Large intestine (tissue), 3 donors: ENCODE data around the gene SLC8B1. TPM values are rescaled to one million over a fixed set of nuclear protein-coding genes. Genes with fewer than 3 reads are reported as not detected.

Experiments used
- DNase-seq, 2 donors: peaks; one replicate each; pipeline versions ENCODE4 v3.0.0 to v3.0.0-alpha.2; 2013
- H3K27ac ChIP-seq: one replicate; pipeline ENCODE4 v1.5.1; 2013; ENCODE audit warnings: low read length
- H3K27me3 ChIP-seq: 2 replicates; pipeline ENCODE4 v1.6.1; 2013; ENCODE audit warnings: low read length; ENCODE audit not compliant: control insufficient read depth, insufficient read depth
- H3K36me3 ChIP-seq: 2 replicates; pipeline ENCODE4 v1.6.1; 2013; ENCODE audit warnings: low read length; ENCODE audit not compliant: control insufficient read depth, insufficient read depth
- H3K4me1 ChIP-seq: one replicate; pipeline ENCODE4 v1.6.1; 2013; ENCODE audit warnings: low read length; ENCODE audit not compliant: control insufficient read depth, insufficient read depth
- H3K4me3 ChIP-seq: one replicate; pipeline ENCODE4 v1.5.1; 2013; ENCODE audit warnings: low read length
- H3K9me3 ChIP-seq: one replicate; pipeline ENCODE4 v1.6.1; 2013; ENCODE audit warnings: mild to moderate bottlenecking, low read depth, low read length, moderate library complexity; ENCODE audit not compliant: control insufficient read depth
- WGBS: methylation state at CpG from one replicate; pipeline ENCODE4 v1.1.5; 2013; ENCODE audit warnings: low lambda C conversion rate; ENCODE audit not compliant: insufficient coverage; 5-methylcytosine and 5-hydroxymethylcytosine counted together
- polyA plus RNA-seq: library from polyadenylated mRNA; unstranded; fragments of 120-200 nt; gene quantifications from one replicate; pipeline ENCODE4 v1.2.1, GENCODE V29; 2013

The SLC8B1 gene
- polyA plus RNA-seq, 1 donor, result 18.1 TPM

DNA sequence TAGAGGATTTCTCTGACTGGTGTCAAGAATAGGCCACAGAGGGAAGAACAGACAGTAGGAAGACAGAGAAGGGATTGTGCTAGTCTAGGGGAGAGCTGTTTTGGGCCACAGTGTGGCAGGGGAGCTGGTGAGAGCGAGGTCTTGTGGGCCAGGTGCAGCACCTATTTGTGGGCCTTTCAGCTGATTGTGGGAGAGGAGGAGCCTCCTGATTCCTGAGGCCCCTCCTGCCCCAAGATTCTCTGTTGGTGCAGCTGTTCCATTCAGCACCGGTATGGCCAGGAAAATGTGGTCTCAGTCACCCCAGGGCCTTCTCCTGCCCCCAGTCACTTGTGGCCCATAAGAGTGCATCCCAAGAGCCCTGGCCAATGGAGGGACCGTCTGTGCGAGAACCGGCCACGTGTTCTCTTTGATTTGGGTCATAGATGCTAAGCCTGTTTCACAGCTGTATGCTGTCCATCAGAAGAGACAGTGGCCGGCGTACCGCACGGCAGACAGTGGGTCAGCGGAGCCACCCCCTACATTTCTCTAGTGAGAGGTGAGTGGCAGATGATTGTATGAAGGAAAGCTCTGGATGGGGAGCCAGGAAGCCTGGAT, 86.0 kb downstream of the SLC8B1 start:
- Histone ChIP-seq H3K4me1 (peaks cover 42% of the 10 kb centered on the region), H3K4me3 (no peak overlapping the region), H3K36me3 (peaks cover 54% of the 10 kb centered on the region), H3K9me3 (peaks cover 12% of the 10 kb centered on the region), H3K27me3 (no peaks in the 10 kb centered on the region), H3K27ac (no peak overlapping the region)
- no peak for DNase-seq
- WGBS, result no CpG with 5 or more reads among the region's 11 CpGs

Other genes with a start within 250 kb of the SLC8B1 start
- 0.69 TPM for gene RASAL1, start 199.3 kb downstream of the SLC8B1 start, polyA plus RNA-seq
- gene CFAP73, start 185.4 kb downstream of the SLC8B1 start, polyA plus RNA-seq, result 0.34 TPM
- 51.1 TPM for gene DDX54, start 149.6 kb downstream of the SLC8B1 start, polyA plus RNA-seq
- gene RITA1, start 149.4 kb downstream of the SLC8B1 start, polyA plus RNA-seq, result 13.8 TPM
- 65.5 TPM for gene TPCN1, start 113.6 kb downstream of the SLC8B1 start, polyA plus RNA-seq
- 21.2 TPM for gene PLBD2, start 23.5 kb upstream of the SLC8B1 start, polyA plus RNA-seq
- 0.31 TPM for gene SDS, start 68.8 kb upstream of the SLC8B1 start, polyA plus RNA-seq
- 17.4 TPM for gene SDSL, start 87.3 kb upstream of the SLC8B1 start, polyA plus RNA-seq
- not detected for gene LHX5, start 136.8 kb upstream of the SLC8B1 start, polyA plus RNA-seq